GM06990 (cell line): ENCODE measurements around the gene ASAP3.

Experiments used
- DNase-seq: peaks from one replicate; pipeline ENCODE4 v3.0.0-alpha.2; 2011; ENCODE audit not compliant: insufficient read length; ENCODE audit errors: extremely low read depth
- H3K27me3 ChIP-seq: replicated peaks from 2 replicates; pipeline ENCODE4 v1.6.0; 2011; ENCODE audit warnings: low read length; ENCODE audit not compliant: control insufficient read depth, insufficient read depth
- H3K36me3 ChIP-seq: 2 replicates; pipeline ENCODE4 v1.5.1; 2011; ENCODE audit warnings: low read length; ENCODE audit not compliant: control insufficient read depth, insufficient read depth
- H3K4me3 ChIP-seq: replicated peaks from 2 replicates; pipeline ENCODE4 v1.5.1; 2011; ENCODE audit warnings: low read depth, mild to moderate bottlenecking, control low read depth, low read length
- CTCF ChIP-seq: IDR thresholded peaks from 2 replicates; pipeline ENCODE4 v1.5.1; 2011; ENCODE audit warnings: low read length, control low read depth, mild to moderate bottlenecking, inconsistent platforms; ENCODE audit not compliant: insufficient read depth, poor library complexity, severe bottlenecking

The ASAP3 gene

GRCh38 chr1:23470282-23471070 is 13.5 kb downstream of the ASAP3 start:
- Histone ChIP-seq H3K27me3 (no peaks in the 10 kb centered on the region; the same call in 1 of the 2 replicates), H3K4me3 (no peak overlapping the region), H3K36me3 (no peaks in the 10 kb centered on the region)
- no peak for TF ChIP-seq CTCF
- no peak for DNase-seq

GRCh38 chr1:23469372-23469982 is 14.5 kb downstream of the ASAP3 start:
- no peak overlapping the region for H3K4me3 ChIP-seq
- H3K36me3 ChIP-seq: no peaks in the 10 kb centered on the region
- H3K27me3 ChIP-seq: no peaks in the 10 kb centered on the region; the same call in 1 of the 2 replicates
- no peak for TF ChIP-seq CTCF
- DNase-seq: no peak

GRCh38 chr1:23466423-23466989 is 17.5 kb downstream of the ASAP3 start:
- Histone ChIP-seq H3K36me3 (no peaks in the 10 kb centered on the region), H3K4me3 (no peak overlapping the region), H3K27me3 (no peaks in the 10 kb centered on the region; the same call in 1 of the 2 replicates)
- TF ChIP-seq CTCF: no peak
- no peak for DNase-seq

- Histone ChIP-seq H3K36me3 (no peaks in the 10 kb centered on the region), H3K27me3 (no peaks in the 10 kb centered on the region; the same call in 1 of the 2 replicates), H3K4me3 (no peak overlapping the region)
- TF ChIP-seq CTCF: no peak
- no peak for DNase-seq
These were observed 20.7 kb downstream of the ASAP3 start for GRCh38 chr1:23463286-23463685.

- no peaks in the 10 kb centered on the region for H3K36me3 ChIP-seq
- no peak overlapping the region for H3K4me3 ChIP-seq
- DNase-seq: no peak
- no peak for TF ChIP-seq CTCF
- H3K27me3 ChIP-seq: no peaks in the 10 kb centered on the region; the same call in 1 of the 2 replicates
These were observed 21.2 kb downstream of the ASAP3 start for GRCh38 chr1:23462766-23463165.
